Mesodermal cell (in vitro differentiated cells): Measurements from ENCODE around the gene POLR2C.
A peak's percentile ranks its signal among the peaks of the same experiment; 100 is the strongest.

Experiments used
- H3K27ac ChIP-seq: 2 replicates; pipeline ENCODE4 v1.7.0; 2013; ENCODE audit warnings: mild to moderate bottlenecking, low read depth, low read length, moderate library complexity; ENCODE audit not compliant: severe bottlenecking
- H3K36me3 ChIP-seq: 2 replicates; pipeline ENCODE4 v1.7.1; 2013; ENCODE audit warnings: mild to moderate bottlenecking, low read length, moderate library complexity; ENCODE audit not compliant: control insufficient read depth, insufficient read depth
- H3K4me1 ChIP-seq: one replicate; pipeline ENCODE4 v1.7.1; 2013; ENCODE audit warnings: mild to moderate bottlenecking, low read length; ENCODE audit not compliant: insufficient read depth, control insufficient read depth, poor library complexity, severe bottlenecking
- H3K4me3 ChIP-seq: 2 replicates; pipeline ENCODE4 v1.7.0; 2013; ENCODE audit warnings: low read length, control low read depth, mild to moderate bottlenecking; ENCODE audit not compliant: insufficient read depth, poor library complexity, severe bottlenecking; ENCODE audit errors: extremely low read depth
- H3K9me3 ChIP-seq: 2 replicates; pipeline ENCODE4 v1.7.1; 2013; ENCODE audit warnings: mild to moderate bottlenecking, low read length, moderate library complexity; ENCODE audit not compliant: control insufficient read depth
- WGBS, 2 experiments: methylation state at CpG; one replicate each; pipeline ENCODE4 v1.1.5; 2013; ENCODE audit warnings: missing lambda C conversion rate in 2 of 2; ENCODE audit not compliant: insufficient coverage in 2 of 2; 5-methylcytosine and 5-hydroxymethylcytosine counted together

Gene POLR2C

DNA sequence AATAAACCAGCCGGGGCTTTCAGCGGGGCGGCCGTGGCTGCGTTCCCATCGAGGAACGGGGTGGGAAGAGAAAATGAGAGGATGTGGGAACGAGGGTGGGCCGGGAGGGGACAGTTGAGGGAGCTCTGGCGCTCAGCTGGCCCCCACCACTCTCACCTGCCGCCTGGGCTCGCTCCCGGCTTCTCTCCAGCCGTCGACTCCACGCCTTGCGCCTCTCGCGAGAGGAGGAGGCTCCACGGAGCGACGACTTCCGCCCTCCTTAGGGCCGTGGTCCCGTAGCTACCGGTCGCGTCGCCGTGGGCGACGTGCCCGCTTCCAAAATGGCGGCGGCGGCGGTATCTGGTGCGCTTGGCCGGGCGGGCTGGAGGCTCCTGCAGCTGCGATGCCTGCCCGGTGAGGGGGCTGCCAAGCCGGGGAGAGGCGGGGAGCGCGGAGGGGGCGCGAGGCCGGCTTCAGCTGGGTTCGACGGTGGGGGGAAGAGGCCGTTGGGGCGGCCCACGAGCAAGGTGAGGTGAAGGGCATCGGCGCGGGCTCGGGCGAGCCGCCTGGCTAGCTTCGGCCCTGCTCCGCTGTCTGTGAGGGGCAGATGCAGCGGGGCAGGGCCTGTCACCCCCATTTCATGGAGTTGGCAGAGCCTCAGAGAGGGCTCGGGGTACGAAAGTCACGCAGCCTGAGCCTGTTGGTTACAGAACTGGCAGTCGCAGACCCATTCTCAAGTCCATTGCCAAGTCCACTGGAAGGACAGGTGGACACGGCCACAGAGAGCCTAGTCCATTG lies 15.1 kb upstream of the POLR2C start, which contains the start of the genes CIAPIN1 and COQ9:
CIAPIN1 (minus strand) TSS at position 200 of the 777 bp plus-strand sequence. CDS start 6,457 bp downstream, outside the sequence.
COQ9 (plus strand) TSS at position 294 of the 777 bp plus-strand sequence; CDS start at position 321, 27 bp downstream.
- Histone ChIP-seq H3K27ac (peak within 1 kb of the TSS; percentile 69), H3K9me3 (no peaks in the 10 kb centered on the region), H3K36me3 (peaks cover 46% of the 10 kb centered on the region), H3K4me1 (no peaks in the 10 kb centered on the region), H3K4me3 (peak within 1 kb of the TSS; percentile 90)
- WGBS, 2 experiments, result 1% methylated on average over 47 to 53 of the region's 68 CpGs

GRCh38 chr16:57452021-57452420 lies 10.5 kb upstream of the POLR2C start:
- peaks cover 58% of the 10 kb centered on the region for H3K36me3 ChIP-seq
- 93% methylated on average over 10 of the region's 10 CpGs for WGBS, 2 experiments
- H3K27ac ChIP-seq, result no peak overlapping the region
- no peak overlapping the region for H3K4me3 ChIP-seq
- no peaks in the 10 kb centered on the region for H3K9me3 ChIP-seq
- H3K4me1 ChIP-seq, result no peaks in the 10 kb centered on the region

- H3K27ac ChIP-seq, result peak overlapping the region; percentile 23
- H3K4me3 ChIP-seq, result peak overlapping the region; percentile 78
- no peaks in the 10 kb centered on the region for H3K9me3 ChIP-seq
- peaks cover 72% of the 10 kb centered on the region for H3K36me3 ChIP-seq
- WGBS, 2 experiments, result 2% methylated on average over 12 to 15 of the region's 16 CpGs
- peaks cover 14% of the 10 kb centered on the region for H3K4me1 ChIP-seq
Measured at GRCh38 chr16:57462978-57463362, 491 bp downstream of the POLR2C start.

- peaks cover 73% of the 10 kb centered on the region for H3K36me3 ChIP-seq
- WGBS, 2 experiments, result no CpG with 5 or more reads among the region's 2 CpGs
- peaks cover 14% of the 10 kb centered on the region for H3K4me1 ChIP-seq
- H3K27ac ChIP-seq, result no peak overlapping the region
- H3K9me3 ChIP-seq, result no peaks in the 10 kb centered on the region
- H3K4me3 ChIP-seq, result no peak overlapping the region
Measured at GRCh38 chr16:57464523-57464922, 2.0 kb downstream of the POLR2C start.

GRCh38 chr16:57468346-57468745 lies 5.9 kb downstream of the POLR2C start:
- Histone ChIP-seq H3K4me1 (peaks cover 16% of the 10 kb centered on the region), H3K36me3 (peaks cover 95% of the 10 kb centered on the region)
- WGBS, 2 experiments, result 83 to 100% methylated on average over 1 to 2 of the region's 2 CpGs

DNA sequence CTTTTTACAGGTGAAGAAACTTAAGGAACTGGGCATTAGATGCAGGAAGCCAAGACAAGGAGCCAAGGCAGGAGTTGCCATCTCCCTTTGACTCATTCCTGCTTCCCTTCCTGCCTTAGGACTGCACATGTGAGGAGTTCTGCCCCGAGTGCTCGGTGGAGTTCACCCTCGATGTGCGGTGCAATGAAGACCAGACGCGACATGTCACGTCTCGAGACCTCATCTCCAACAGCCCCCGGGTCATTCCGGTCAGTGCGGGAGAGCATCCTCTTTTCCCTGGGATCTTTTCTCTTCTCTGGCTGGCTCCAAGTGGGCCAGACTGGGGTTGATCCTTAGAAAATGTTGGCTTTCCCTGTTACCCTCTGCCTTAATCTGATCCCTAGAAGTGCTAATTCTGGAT lies 6.6 kb downstream of the POLR2C start:
- Histone ChIP-seq H3K36me3 (peaks cover 95% of the 10 kb centered on the region), H3K9me3 (no peaks in the 10 kb centered on the region), H3K27ac (no peak overlapping the region), H3K4me1 (peaks cover 9% of the 10 kb centered on the region), H3K4me3 (no peak overlapping the region)
- 91 to 98% methylated on average over 11 of the region's 11 CpGs for WGBS, 2 experiments

More at GRCh38 chr16:57468346-57468745, 5.9 kb downstream of the POLR2C start:
- no peak overlapping the region for H3K27ac ChIP-seq
- no peaks in the 10 kb centered on the region for H3K9me3 ChIP-seq
- no peak overlapping the region for H3K4me3 ChIP-seq

GRCh38 chr16:57469917-57470470 lies 7.5 kb downstream of the POLR2C start:
- Histone ChIP-seq H3K36me3 (peaks cover 95% of the 10 kb centered on the region), H3K4me3 (no peak overlapping the region), H3K27ac (peak overlapping the region; percentile 64), H3K4me1 (peaks cover 7% of the 10 kb centered on the region), H3K9me3 (no peaks in the 10 kb centered on the region)
- 95 to 98% methylated on average over 5 to 7 of the region's 9 CpGs for WGBS, 2 experiments

GRCh38 chr16:57470711-57471110 lies 8.2 kb downstream of the POLR2C start:
- Histone ChIP-seq H3K36me3 (peaks cover 95% of the 10 kb centered on the region), H3K4me1 (peaks cover 7% of the 10 kb centered on the region), H3K27ac (peak overlapping the region; percentile 64), H3K9me3 (no peaks in the 10 kb centered on the region), H3K4me3 (no peak overlapping the region)
- WGBS, 2 experiments, result 96 to 98% methylated on average over 6 of the region's 6 CpGs

- WGBS, 2 experiments, result 100% methylated on average over 1 of the region's 1 CpG
- H3K36me3 ChIP-seq, result peaks cover 95% of the 10 kb centered on the region
- H3K4me3 ChIP-seq, result no peak overlapping the region
- no peaks in the 10 kb centered on the region for H3K9me3 ChIP-seq
- peaks cover 10% of the 10 kb centered on the region for H3K4me1 ChIP-seq
- H3K27ac ChIP-seq, result peak overlapping the region; percentile 64
Measured at GRCh38 chr16:57471209-57471608, 8.7 kb downstream of the POLR2C start.

- peaks cover 95% of the 10 kb centered on the region for H3K36me3 ChIP-seq
Measured at GRCh38 chr16:57471852-57472664, 9.6 kb downstream of the POLR2C start.

More at GRCh38 chr16:57471852-57472664, 9.6 kb downstream of the POLR2C start:
- no peaks in the 10 kb centered on the region for H3K9me3 ChIP-seq
- WGBS, 2 experiments, result 46 to 67% methylated on average over 1 to 6 of the region's 10 CpGs
- H3K4me3 ChIP-seq, result no peak overlapping the region
- peaks cover 9% of the 10 kb centered on the region for H3K4me1 ChIP-seq
- H3K27ac ChIP-seq, result peak overlapping the region; percentile 46
